ENCODE measurements around the gene XYLT1.

Gene XYLT1

GRCh38 chr16:17160285-17160853 lies 310.4 kb downstream of the XYLT1 start:
- TF ChIP-seq CTCF (IDR thresholded peaks at IDR 0.05; ENCODE audit: borderline replicate concordance, control extremely low read depth, extremely low read depth, insufficient read depth, missing control alignments), result no peak
- in situ Hi-C loops (cut with MboI; ENCODE audit: low sequenced_read_pairs, unreplicated experiment), result no loop called here
- DNase-seq (ENCODE audit: low spot score), result no peak

GRCh38 chr16:17159617-17160016 lies 311.1 kb downstream of the XYLT1 start:
- in situ Hi-C loops (cut with MboI; ENCODE audit: low sequenced_read_pairs, unreplicated experiment), result no loop called here
- DNase-seq (ENCODE audit: low spot score), result no peak
- no peak for TF ChIP-seq CTCF (IDR thresholded peaks at IDR 0.05; ENCODE audit: borderline replicate concordance, control extremely low read depth, extremely low read depth, insufficient read depth, missing control alignments)

- no peak for DNase-seq (ENCODE audit: low spot score)
- TF ChIP-seq CTCF (IDR thresholded peaks at IDR 0.05; ENCODE audit: borderline replicate concordance, control extremely low read depth, extremely low read depth, insufficient read depth, missing control alignments), result no peak
- in situ Hi-C loops (cut with MboI; ENCODE audit: low sequenced_read_pairs, unreplicated experiment), result no loop called here
Measured at GRCh38 chr16:17155936-17156335, 314.8 kb downstream of the XYLT1 start.

- in situ Hi-C loops (cut with MboI; ENCODE audit: low sequenced_read_pairs, unreplicated experiment), result no loop called here
Measured at GRCh38 chr16:17155485-17155884, 315.3 kb downstream of the XYLT1 start.

GRCh38 chr16:17154981-17155380 lies 315.8 kb downstream of the XYLT1 start:
- peak; percentile 42 for DNase-seq (ENCODE audit: low spot score)
- no peak for TF ChIP-seq CTCF (IDR thresholded peaks at IDR 0.05; ENCODE audit: borderline replicate concordance, control extremely low read depth, extremely low read depth, insufficient read depth, missing control alignments)
- in situ Hi-C loops (cut with MboI; ENCODE audit: low sequenced_read_pairs, unreplicated experiment), result no loop called here

More at GRCh38 chr16:17155485-17155884, 315.3 kb downstream of the XYLT1 start:
- TF ChIP-seq CTCF (IDR thresholded peaks at IDR 0.05; ENCODE audit: borderline replicate concordance, control extremely low read depth, extremely low read depth, insufficient read depth, missing control alignments), result no peak
- no peak for DNase-seq (ENCODE audit: low spot score)

- in situ Hi-C loops (cut with MboI; ENCODE audit: low sequenced_read_pairs, unreplicated experiment), result no loop called here
Measured at GRCh38 chr16:17152311-17152710, 318.4 kb downstream of the XYLT1 start.

More at GRCh38 chr16:17152311-17152710, 318.4 kb downstream of the XYLT1 start:
- DNase-seq (ENCODE audit: low spot score), result no peak
- TF ChIP-seq CTCF (IDR thresholded peaks at IDR 0.05; ENCODE audit: borderline replicate concordance, control extremely low read depth, extremely low read depth, insufficient read depth, missing control alignments), result no peak
